NCI-H446 (cell line): Measurements from ENCODE around the gene KAZN.
A peak's percentile ranks its signal among the peaks of the same experiment; 100 is the strongest.

Experiments used
- DNase-seq, 2 experiments: peaks; one replicate each; lab custom pipeline; 2025; lab: John Stamatoyannopoulos, UW

KAZN gene

DNA sequence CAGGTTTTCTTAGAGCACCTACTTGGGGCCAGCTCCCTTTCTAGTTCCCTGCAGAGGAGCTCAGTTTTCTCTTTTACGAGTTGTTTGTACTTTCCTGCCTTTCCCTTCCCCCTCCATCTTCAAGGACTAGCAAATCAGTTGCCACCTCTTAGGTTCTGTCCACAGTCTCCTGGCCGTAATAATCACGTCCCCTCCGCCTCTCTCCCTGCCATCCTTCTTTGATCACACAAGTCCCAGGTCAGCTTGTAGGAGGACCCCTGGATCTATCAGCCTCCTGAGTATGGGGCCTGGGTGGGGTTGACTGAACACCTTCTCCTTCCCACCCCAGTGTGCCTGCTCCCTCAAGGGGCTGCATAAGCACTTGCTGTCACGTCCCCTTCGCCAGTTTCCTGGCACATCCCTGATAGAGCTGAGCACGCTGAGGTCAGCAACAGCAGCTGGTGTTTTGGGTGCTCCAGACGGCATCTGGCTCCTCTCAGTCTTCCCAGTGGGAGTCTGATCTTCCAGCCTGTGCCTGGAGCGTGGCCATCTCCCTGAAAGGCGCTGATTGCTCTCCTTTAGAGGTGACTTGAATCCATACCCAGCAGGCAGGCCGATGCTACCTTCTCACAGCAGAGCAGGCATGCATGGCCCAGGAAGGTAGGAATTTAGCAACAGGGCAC, 338.9 kb downstream of the KAZN start:
- DNase-seq, result peak; percentile 81 to 95

DNA sequence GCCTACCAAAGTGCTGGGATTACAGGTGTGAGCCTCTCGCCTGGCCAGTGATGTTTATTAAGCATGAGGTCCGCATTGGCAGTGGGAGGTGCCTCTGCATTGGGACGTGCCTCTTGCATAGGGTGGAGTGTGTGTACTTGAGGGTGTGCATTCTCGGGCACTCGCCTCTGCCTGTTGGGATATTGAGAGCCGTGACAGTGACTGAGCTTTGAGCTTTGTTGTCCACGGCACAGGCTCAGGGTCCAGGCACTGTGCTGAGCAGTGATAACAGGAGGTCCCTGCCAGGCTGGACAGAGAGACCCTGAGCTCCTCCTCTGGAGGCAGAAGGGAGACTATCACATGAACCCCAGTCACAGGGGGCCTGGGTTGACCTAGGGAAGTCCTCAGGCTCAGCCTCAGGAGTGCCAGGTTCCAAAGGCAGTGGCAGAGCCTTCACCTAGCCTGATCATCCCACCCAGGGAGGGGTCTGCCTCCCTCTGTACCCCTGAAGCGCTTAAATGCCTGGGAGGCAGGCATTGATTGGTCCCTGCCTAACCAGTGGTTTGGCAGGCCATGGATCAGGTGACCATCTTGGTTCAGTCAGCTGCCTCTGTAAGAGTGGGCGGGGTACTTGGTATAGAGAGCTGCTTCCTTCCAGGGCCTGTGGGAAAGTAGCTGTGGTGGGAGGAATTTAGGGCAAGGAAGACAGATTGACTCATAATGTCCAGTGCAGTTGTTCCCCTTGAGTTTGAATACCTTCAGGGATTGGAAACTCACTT, 341.2 kb downstream of the KAZN start:
- peak in 1 of 2 experiments; percentile 21 for DNase-seq

DNA sequence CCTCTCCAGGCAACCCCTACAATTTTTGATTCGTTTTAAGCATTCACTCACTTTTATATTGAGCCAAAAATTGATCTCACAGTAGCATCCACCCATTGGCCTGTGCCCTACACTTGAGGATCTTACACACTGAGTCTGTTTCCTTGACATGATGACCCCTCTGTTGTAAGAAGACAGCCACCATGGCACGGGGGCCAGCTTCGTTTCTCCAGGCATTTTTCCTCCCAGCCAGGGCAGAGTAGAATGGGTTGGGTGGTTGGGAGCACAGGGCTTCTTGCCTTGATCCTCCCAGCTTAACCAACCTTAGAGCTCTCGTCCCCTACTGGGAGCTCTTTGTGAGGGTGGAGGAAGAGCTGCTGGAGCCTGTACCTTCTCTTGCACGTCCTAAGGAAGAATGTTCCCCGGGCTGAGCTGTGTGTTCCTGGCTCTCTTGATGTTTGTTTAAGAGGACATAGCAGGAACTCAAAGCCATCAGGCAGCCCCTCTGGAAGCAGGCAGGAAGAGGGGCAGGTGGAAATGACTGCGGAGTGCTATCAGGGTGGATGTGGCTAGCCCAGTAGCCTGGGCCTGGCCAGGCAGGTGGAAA, 341.9 kb downstream of the KAZN start:
- peak in 1 of 2 experiments; percentile 31 for DNase-seq

DNA sequence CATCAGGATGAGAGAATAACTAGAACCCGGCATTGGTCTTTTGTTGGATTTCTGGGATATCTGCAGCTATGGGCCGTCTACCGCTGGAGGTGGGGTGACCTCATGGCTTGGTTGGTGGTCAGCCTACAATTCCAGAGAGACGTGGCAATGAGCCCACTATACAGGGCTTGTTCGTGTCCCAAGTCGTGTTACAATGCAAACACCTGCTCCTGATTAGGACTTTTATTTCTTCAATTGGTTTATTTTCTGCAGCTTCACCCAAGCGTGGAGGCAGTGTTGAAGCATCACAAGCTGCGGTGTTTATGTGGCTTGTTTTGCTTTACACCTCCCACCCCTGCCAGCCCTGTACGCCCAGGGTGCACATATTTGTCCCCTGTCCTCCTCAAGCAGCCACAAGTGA, 343.4 kb downstream of the KAZN start:
- no peak for DNase-seq

DNA sequence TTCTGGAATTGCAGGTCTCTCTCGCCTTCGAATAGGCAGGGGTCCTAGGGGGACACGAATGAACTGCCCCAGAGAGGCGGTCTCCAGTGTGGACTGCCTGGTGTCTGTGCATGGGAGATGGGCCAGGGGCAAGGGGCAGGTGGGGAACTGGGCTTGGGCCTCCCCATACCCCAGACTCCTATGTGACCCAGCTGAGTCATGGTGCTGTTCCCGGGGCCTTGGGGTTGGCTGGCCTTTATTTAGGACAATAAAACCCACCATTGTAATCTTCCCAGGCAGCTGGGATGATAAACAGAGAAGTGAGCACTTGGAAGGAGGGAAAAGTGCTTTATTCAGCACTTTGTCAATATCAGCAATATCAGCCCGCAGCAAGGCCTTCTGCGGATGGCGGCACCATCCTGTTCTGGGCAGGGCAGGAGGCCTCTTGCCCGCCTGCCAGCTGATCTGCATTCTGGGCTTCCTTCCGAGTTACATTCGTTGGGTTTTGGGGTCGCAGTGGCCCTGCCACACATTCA, 346.0 kb downstream of the KAZN start:
- peak; percentile 44 to 62 for DNase-seq

DNA sequence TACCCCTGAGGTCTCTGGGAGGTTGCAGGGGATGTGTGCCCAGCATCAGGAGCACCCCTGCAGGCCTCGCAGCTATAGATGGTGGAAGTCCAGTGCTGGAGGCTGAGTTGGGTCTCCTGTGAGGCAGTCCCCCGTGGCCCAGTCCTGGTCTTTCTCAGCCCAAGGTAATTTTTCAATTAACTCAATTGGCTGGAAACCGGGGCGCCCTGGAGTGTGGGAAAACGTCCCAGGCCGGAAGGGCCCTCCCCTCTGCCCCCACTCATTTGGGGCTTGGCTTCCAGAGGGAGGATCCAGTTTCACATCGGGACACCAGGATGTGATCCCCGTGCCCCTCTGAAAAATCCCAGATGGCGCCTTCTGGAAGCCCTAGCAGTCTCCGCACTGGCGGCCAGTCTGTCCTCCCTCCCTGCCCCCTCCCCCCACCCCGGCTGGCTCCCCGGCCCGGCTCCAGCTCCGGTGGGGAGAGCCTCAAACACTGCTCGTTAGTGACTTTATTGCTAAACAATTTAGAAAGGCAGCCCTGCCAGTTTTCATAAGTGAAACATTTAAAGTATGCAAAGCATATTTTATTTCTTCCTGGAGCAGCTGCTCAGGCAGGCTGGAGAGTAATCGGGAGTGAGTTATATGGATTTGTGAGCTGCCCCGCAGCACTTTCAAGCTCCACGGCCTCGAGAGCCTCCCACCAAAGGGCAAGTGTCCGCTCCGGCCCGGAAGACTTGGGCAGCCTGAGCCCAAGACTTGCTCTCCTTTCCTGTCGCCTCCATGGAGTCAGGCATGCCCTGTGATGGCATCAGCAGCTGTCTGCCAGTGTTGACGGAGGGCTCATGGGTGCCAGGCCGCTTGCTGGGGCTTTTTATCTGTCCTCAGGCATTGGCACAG, 346.9 kb downstream of the KAZN start:
- DNase-seq, result peak; percentile 96 to 97

DNA sequence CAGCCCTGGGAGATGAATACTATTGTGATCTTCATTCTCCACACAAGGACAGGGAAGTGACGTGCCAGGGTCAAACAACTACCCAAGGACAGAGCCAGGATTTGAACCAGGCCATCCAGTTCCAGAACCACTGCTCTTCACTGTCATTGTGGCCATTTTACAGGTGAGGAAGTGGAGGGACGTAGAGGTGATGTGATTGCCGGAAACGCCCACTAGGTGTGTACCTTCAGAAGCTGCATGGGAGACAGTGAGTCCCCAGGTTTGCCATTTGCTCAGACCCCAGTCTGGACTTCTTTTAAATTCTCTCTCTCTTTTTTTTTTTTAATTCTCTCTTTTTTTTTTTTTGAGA, 347.5 kb downstream of the KAZN start:
- DNase-seq, result no peak

DNA sequence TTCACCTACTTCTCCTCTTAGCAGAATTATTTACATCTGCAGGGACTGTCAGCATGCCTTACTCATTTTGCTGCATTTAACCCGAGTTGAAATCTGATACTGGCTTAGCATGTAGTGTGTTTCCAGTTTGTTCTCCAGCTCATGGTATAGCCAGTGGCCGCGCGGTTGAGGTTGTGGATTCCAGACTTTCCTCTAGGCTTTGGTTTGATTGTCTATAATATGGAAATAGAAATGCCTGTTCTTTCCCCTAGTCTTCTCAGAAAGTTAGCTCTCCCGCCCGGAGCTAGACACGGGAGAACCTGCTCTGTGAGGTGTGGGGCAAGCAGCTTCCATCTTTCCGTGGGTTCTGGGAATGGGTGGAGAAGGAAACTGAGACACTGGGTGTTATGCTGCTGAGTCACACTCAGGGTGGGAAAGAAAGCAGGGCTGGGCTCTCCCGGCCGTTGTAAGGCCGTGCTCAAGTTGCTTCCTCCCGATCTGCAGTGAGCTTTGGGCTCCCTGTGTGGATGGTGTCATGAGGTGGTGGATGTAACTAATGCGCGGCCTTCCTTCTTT, 348.3 kb downstream of the KAZN start:
- no peak for DNase-seq

DNA sequence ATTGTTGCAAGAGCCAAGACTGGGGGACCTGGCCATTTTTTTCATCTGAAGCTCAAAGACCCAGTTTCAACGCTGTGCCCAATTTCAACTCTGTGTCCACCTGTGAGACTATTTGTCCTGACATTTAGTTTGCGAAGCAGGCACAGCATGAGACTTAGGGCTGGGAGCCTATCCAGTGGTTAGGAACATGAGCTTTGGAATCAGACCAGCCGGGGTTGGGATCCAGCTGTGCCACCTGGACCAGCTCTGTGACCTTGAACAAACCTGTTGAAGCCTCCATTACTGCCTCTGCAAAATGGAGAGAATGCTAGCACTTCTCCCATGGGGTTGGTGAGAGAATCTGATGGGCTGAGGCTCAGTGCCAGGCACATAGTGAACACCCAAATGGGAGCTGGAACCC, 348.9 kb downstream of the KAZN start:
- no peak for DNase-seq

DNA sequence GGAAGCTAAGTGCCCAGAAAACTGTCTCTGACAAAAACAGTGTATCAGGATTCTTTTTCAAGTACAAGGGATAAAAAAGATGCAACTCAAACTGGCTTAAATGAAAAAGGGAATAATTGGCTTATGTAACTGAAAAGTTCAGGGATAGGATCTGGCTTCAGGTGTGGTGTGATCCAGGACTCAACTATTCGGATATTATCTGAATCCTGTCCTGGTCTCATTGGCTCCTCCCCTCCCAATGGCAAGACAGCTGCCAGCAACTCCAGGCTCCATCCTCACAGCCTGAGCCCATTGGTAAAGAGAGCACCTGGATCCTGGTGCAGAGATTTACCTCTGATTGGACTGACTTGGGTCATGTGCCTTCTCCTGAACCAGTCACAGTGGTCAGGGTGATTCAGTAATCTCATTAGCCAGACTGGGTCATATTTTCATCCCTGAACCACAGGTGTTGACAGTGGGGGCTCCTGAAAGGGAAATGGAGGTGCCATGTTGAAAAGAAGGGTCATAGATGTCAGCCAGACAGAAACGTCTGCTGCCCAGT, 349.7 kb downstream of the KAZN start:
- DNase-seq, result no peak

DNA sequence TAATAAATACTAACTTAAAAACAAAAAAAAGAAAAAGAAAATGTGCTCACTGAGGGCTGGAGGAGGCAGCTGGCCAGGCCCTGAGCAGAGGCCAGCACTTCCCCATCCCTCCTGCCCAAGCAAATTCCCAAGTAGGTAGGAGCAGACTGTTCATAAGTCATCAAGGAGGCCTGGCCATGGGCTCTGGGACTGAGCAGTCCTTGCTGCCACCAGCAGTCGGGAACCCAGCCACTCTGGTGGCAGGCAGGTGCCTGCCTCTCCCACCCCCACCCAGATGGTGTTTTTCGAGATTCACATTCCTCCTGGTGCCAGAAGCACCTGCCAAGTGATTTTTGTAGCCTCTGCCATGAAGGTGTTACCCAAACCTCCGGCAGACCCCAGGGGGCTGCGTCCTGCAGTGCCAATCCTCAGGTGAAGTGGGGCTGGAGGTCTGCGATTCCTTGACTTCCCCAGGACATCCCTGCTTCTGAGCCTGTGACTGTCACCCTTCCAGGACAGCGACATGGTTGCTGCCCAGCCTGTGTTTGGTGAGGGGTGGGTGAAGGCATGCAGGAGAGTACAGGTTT, 350.9 kb downstream of the KAZN start:
- DNase-seq, result no peak

DNA sequence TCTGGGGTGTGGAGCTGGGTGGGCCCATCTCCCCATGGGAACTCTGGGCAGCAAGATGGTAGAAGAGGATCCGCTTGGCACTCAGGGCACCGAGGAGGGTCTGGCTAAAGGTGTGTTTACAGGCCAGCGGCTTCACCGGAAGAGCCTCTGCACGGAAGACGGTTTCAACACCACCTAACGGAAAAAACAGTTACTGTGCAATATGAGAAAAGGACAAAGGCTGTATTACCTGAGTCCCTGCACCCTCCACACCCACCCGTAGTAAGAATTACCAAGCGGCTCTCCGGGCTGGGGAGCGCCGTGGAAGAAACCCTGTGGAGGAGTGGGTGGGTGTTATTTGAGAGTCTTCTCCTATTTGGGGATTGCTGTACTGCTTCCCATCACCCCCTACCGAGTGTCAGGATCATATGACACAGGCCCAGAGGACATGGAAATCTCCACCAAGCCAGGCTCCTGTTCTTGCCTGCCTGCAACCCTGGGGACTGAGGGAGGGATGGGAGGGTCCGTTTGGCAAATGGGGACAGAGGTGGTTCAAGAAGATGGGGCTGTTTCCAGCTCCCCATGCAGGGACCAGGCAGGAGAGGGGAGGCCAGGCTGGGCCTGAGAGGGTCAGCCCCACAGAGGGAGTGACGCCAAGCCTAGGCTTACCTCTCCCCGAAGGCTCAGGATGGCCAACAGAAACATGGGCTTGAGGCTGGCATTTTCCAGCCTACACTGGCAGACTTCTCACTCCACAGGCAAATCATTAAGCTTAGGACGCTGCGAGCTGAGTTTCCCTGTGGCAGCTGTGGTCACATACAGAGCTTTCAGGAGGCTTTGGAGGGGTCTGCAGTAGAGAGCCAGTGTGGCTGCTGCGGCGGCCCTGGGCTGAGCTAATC, 351.6 kb downstream of the KAZN start:
- no peak for DNase-seq

DNA sequence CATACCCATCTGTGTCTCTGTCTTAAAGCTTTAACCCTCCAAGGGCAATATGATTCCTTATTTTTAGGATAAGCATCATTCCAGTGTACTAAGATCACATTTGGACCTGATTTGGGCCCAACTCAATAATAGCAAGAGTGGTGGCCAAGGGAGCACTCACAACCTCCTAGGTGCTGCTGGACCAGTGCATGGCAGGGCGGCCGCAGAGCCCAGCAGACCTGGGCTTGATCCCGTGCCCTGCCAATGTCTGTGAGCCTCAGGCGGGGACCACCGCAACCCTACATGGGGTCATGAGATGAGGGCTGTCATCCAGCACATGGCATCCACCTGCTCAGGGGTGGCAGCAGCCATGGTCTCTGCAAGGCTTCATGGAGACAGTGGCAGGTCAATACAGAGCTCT, 353.3 kb downstream of the KAZN start:
- DNase-seq, result no peak

DNA sequence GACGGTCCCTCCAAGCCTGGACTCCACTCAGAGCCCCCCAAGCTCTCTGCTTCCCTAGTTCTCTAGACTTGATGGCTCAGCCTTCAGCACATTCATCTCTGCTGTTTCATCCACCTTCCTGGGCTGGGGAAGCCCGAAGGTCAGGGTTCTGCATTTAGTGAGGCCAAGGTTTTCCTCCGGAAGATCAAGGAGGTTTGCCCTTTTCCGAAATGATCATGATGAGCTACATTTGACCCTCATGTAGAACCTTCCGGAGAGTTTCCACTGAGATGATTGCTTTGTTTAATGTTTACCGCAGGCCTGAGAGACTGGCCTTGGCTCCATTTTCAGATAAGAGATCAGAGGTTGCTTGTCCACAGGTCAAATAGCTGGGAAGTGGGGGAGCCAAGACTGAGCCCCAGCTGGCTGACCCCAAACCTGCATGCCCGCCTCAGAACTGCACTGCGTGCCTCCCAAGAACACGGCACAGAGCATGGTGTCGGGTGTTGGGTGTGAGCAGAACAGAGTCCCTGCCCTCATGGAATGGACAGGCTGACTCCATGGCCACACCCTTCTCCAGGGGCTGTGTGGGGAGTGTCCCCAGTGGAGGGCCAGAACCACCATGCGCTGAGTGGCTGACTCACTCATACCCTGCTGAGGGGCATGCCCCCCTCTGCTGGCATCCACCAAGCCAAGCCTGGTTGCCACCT, 354.3 kb downstream of the KAZN start:
- no peak for DNase-seq

DNA sequence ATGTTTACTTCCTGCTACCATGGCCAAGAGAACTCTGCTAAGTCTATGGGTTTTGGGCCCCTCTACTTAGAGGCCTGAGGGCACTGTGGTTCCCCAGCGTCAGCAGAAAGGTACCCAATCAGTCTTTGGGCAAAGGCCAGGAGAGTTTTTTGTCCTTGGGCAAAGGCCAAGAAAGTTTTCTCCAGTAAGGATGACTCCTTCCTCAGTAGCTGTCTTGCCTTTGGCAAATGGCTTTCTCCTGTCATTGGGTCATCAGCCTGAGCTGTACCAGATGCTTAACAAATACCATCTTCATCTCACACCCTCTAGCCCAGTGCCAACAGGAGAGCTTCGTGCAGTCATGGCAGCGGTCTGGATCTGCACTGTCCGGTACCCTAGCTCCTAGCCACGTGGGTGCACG, 355.7 kb downstream of the KAZN start:
- peak in 1 of 2 experiments; percentile 38 for DNase-seq

DNA sequence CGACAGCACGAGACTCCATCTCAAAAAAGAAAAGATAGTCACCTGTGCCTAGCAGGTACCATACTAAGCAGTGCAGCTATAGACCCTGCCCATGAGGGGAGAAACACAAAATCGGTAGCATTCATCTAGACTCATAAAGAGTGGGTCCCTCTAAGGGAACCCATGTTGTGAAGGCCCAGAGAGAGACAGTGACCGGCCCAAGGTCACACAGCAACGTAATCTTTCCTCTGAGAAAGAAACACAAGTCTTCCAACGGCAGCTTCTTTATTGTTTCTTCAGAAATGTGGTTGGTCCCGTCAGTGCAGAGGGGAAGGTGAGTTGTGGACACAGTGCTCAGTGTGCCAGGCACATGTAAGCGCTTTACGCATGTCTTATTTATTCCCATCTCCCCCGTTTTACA, 356.4 kb downstream of the KAZN start:
- DNase-seq, result no peak

DNA sequence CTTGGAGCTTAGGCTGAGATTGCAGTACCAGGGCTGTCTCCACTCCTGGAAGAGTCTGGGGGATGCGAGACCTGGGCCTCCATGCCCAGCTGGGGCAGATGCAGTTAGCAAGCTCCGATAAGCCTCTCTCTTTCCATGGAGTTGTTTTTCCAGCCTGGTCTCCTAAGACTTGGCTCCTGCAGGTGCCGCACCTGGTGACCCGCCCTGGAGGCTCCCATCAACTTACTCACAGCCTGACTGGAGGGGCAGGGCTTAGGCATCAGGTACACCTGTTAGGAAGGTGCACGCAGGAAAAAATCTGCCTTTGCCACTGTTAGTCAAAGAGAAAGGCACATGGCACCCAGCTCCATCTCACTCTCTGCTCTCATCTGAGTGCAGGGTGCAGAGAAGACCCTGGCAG, 356.9 kb downstream of the KAZN start:
- no peak for DNase-seq

DNA sequence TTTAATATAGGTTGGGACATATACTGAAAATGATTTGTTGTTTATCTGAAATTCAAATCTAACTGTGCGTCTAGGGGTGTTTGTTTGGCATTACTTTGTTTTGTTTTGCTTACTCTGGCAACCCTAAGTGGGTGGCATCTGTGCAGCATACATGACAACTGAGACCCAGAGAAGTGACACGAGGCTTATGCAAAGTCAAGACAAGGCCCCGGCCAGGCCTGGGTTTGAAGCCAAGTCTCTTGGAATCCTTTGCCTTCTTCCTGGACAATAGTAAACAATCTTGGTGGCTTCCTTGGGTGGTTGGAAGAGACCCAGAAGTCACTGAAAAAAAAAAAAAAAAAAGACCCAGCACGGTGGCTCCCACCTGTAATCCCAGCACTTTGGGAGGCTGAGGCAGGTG, 357.5 kb downstream of the KAZN start:
- DNase-seq, result no peak

DNA sequence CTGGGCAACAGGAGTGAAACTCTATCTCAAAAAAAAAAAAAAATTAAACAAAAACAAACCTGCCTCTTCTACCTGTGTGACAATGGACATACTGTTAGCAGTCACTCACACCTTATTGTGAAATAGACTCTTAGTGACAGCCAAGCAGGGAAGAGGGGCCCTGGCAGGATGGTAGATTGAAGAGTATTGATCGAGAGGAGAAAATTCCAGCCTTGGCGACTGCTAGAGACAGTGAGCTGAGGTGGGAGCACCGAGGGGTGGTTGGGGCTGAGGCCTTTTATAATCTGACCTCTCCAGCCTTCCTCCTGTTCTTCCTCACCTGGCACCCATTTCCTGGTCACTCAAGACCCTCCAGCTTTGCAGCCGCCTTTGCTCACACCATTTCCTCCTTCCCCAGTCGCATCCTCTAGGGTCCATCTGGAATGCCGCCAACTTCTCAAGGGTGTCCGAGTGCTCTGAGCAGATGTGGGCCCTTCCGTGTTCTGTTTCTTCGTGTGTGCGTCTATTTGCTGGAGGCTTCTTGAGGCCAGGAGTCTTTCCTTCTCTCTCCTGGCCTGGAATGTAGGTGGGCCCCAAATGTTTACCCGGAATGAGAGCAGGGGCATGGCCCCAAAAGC, 358.2 kb downstream of the KAZN start:
- no peak for DNase-seq
